ENCODE data around the gene CLDN24.

GRCh38 chr4:183329954-183330742 lies 7.9 kb upstream of the CLDN24 start:
- no peak for TF ChIP-seq CTCF (IDR thresholded peaks at IDR 0.05)
- TF ChIP-seq EZH2 (IDR thresholded peaks at IDR 0.05) = no peak
